A673 (cell line): ENCODE data around the gene USP25. TPM values are rescaled to one million over a fixed set of nuclear protein-coding genes. Genes with fewer than 3 reads are reported as not detected.

Source experiments
- BruUV-seq: library from RNA; stranded (reverse); fragments of 400-500 nt; replicated peaks from 2 replicates; lab custom pipeline; 2021; lab: Mats Ljungman, UMichigan
- CTCF ChIA-PET: fragments of 300-600 bp; sonication (Branson Sonifier 250); formaldehyde crosslinking; loops from one replicate; lab custom pipeline; 2022; ENCODE audit warnings: antibody characterized with exemption; lab: Charles Lee
- POLR2A ChIA-PET: fragments of 300-600 bp; sonication (Branson Sonifier 250); formaldehyde crosslinking; loops from one replicate; lab custom pipeline; 2022; ENCODE audit warnings: antibody characterized with exemption; ENCODE audit not compliant: low non-redundant PET; lab: Charles Lee
- DNase-seq: peaks from one replicate; pipeline ENCODE4 v3.0.0-alpha.2; 2015; ENCODE audit warnings: low spot score
- H3K27ac ChIP-seq: fragments of 200-600 bp; sonication (generic); 2 replicates; pipeline ENCODE4 v1.5.1; 2016; ENCODE audit warnings: mixed run types, low read depth, mild to moderate bottlenecking, mixed read lengths, antibody characterized with exemption, low read length; ENCODE audit not compliant: poor library complexity, severe bottlenecking
- H3K27me3 ChIP-seq: fragments of 200-600 bp; sonication (generic); replicated peaks from 2 replicates; pipeline ENCODE4 v1.6.1; 2017; ENCODE audit warnings: mixed run types, low read depth, mild to moderate bottlenecking, mixed read lengths, antibody characterized with exemption, low read length; ENCODE audit not compliant: insufficient read depth, poor library complexity
- H3K36me3 ChIP-seq: fragments of 200-600 bp; sonication (generic); 2 replicates; pipeline ENCODE4 v1.6.1; 2016; ENCODE audit warnings: mixed run types, mild to moderate bottlenecking, mixed read lengths, antibody characterized with exemption, low read length; ENCODE audit not compliant: insufficient read depth, poor library complexity, severe bottlenecking
- H3K4me1 ChIP-seq: fragments of 200-600 bp; sonication (generic); 2 replicates; pipeline ENCODE4 v1.6.1; 2017; ENCODE audit warnings: mixed run types, mild to moderate bottlenecking, mixed read lengths, antibody characterized with exemption, low read length; ENCODE audit not compliant: insufficient read depth, poor library complexity, severe bottlenecking
- H3K4me3 ChIP-seq: fragments of 200-600 bp; sonication (generic); 2 replicates; pipeline ENCODE4 v1.5.1; 2016; ENCODE audit warnings: low read depth, mixed run types, mild to moderate bottlenecking, mixed read lengths, low read length; ENCODE audit not compliant: poor library complexity, severe bottlenecking
- H3K9me3 ChIP-seq: fragments of 200-600 bp; sonication (generic); 2 replicates; pipeline ENCODE4 v1.6.1; 2016; ENCODE audit warnings: mixed run types, low read depth, mild to moderate bottlenecking, mixed read lengths, antibody characterized with exemption, low read length; ENCODE audit not compliant: poor library complexity, severe bottlenecking
- CTCF ChIP-seq: fragments of 300-800, 200-600 bp; sonication (generic); conservative IDR thresholded peaks from 2 replicates; pipeline ENCODE4 v1.5.1; 2017; ENCODE audit warnings: low read depth, mild to moderate bottlenecking, antibody characterized with exemption, low read length, moderate library complexity, mixed read lengths
- EZH2 ChIP-seq: fragments of 200-600 bp; sonication (generic); IDR thresholded peaks from 2 replicates; pipeline ENCODE4 v1.6.1; 2017; ENCODE audit warnings: borderline replicate concordance, low read depth, mild to moderate bottlenecking, mixed read lengths, antibody characterized with exemption, low read length; ENCODE audit not compliant: poor library complexity, severe bottlenecking
- intact Hi-C: fragments of 100-400 bp; cut with micrococcal nuclease; formaldehyde crosslinking; loops from one replicate; pipeline ENCODE4 v1.10.0; 2022; ENCODE audit not compliant: unreplicated experiment
- total RNA-seq: library from RNA; stranded (reverse); gene quantifications from 2 replicates; pipeline ENCODE4 v1.2.3, GENCODE V29; 2021

The USP25 gene
- total RNA-seq, 1 experiment from 2014 or later, result 27.5 TPM

- Histone ChIP-seq H3K4me3 (no peak overlapping the region), H3K9me3 (no peaks in the 10 kb centered on the region), H3K4me1 (no peaks in the 10 kb centered on the region), H3K36me3 (no peaks in the 10 kb centered on the region), H3K27me3 (no peaks in the 10 kb centered on the region), H3K27ac (no peak overlapping the region)
- BruUV-seq, result no TSS peak
- no peak for TF ChIP-seq EZH2
- intact Hi-C loops, result no loop called here
- CTCF ChIA-PET, result no interaction called here
- POLR2A ChIA-PET, result no interaction called here
- DNase-seq, result no peak
These were observed 122.4 kb downstream of the USP25 start for GRCh38 chr21:15852146-15852545.

- no peaks in the 10 kb centered on the region for H3K9me3 ChIP-seq
These were observed 123.3 kb downstream of the USP25 start for GRCh38 chr21:15853126-15853525.

GRCh38 chr21:15856813-15857212 is 127.0 kb downstream of the USP25 start:
- no peak overlapping the region for H3K4me3 ChIP-seq
- no peaks in the 10 kb centered on the region for H3K36me3 ChIP-seq
- no peak for DNase-seq
- no peaks in the 10 kb centered on the region for H3K9me3 ChIP-seq
- no peak for TF ChIP-seq EZH2
- no peak for TF ChIP-seq CTCF
- H3K4me1 ChIP-seq, result peaks cover 5% of the 10 kb centered on the region
- H3K27me3 ChIP-seq, result no peaks in the 10 kb centered on the region
- ChIA-PET CTCF (no interaction called here), POLR2A (no interaction called here)
- intact Hi-C loops, result no loop called here
- BruUV-seq, result no TSS peak
- H3K27ac ChIP-seq, result no peak overlapping the region

More at GRCh38 chr21:15853126-15853525, 123.3 kb downstream of the USP25 start:
- POLR2A ChIA-PET, result no interaction called here
- Histone ChIP-seq H3K4me3 (no peak overlapping the region), H3K4me1 (peaks cover 5% of the 10 kb centered on the region), H3K27me3 (no peaks in the 10 kb centered on the region), H3K36me3 (no peaks in the 10 kb centered on the region), H3K27ac (no peak overlapping the region)
- TF ChIP-seq EZH2, result no peak
- TF ChIP-seq CTCF, result no peak
- intact Hi-C loops, result no loop called here
- no TSS peak for BruUV-seq
- CTCF ChIA-PET, result no interaction called here
- no peak for DNase-seq

- Histone ChIP-seq H3K27me3 (no peaks in the 10 kb centered on the region), H3K4me3 (no peak overlapping the region), H3K4me1 (peaks cover 5% of the 10 kb centered on the region), H3K27ac (no peak overlapping the region), H3K36me3 (no peaks in the 10 kb centered on the region), H3K9me3 (no peaks in the 10 kb centered on the region)
- intact Hi-C loops, result no loop called here
- no peak for TF ChIP-seq CTCF
- BruUV-seq, result no TSS peak
- POLR2A ChIA-PET, result interaction anchor here (0.5 kb wide), 1 partner anchor 372 kb away, joined by 3 read pairs; no protein-coding TSS in a partner anchor
- CTCF ChIA-PET, result no interaction called here
- no peak for DNase-seq
These were observed 128.0 kb downstream of the USP25 start for GRCh38 chr21:15857740-15858139.
